Measurements from ENCODE around the gene MARCHF6. TPM values are rescaled to one million over a fixed set of nuclear protein-coding genes. Genes with fewer than 3 reads are reported as not detected.

Gene MARCHF6
- total and polyA plus RNA-seq, 9 of the 15 experiments (the other 6 are each of a cell fraction or from before 2014, with no cell fraction given): 74.1 to 456 (median 116) TPM

GRCh38 chr5:10354048-10354872 lies 765 bp downstream of the MARCHF6 start (continued):
- TF ChIP-seq ZBTB40 (IDR thresholded peaks at IDR 0.05): no peak
- TF ChIP-seq ZBTB40 (CRISPR knock-in tag; IDR thresholded peaks at IDR 0.05): no peak
- no peak for TF ChIP-seq TEAD2 (tag; IDR thresholded peaks at IDR 0.05)
- TF ChIP-seq, protein P1, sequence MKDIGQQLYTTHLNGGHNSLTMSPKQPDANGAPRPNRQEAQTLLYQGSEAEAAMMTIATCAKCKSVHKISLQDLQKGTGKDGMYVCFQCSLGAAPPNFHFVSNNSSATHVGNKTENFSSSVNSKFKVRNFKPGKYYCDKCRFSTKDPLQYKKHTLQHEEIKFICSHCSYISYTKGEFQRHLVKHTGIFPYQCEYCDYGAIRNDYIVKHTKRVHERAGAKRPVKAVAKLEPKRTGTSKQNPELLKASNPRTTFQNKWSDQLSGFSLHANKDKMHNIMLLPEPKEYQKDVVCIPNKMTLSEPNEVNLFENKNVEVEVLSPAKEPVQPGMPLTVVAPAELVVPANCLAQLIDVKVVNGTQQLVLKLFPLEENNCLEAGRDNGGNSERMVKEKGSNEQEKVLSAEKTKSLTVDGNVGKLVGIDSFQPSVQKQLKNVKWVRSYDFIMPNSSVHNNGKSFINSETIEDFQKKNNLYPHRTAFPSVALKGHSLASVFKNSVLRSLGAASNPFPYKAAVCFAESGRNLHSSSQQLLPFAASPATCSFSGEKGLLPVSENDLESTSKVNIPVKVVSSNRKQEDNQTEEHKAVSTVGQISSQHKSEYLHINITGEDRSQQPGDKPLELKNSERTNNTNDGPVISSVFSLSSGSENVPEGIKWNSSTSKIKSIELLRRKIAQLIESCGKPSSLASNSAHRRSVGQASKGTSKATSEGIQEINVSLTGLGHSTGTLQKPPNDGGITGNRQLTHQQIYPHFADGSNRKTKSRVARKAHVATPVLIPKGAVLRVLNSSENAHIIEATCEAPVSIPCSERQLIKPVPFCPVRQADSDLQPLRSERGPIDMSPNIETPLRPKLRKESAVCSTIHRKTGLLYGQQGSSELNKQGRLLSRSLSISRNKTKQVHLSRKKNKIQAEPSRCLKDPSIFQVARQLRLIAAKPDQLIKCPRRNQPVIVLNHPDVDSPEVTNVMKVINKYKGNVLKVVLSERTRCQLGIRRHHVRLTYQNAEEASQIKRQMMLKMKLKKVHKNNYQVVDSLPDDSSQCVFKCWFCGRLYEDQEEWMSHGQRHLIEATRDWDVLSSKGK (CRISPR knock-in tag; IDR thresholded peaks at IDR 0.05): no peak; the same call in 1 of the 2 replicates
- TF ChIP-seq SMAD4 (CRISPR knock-in tag; conservative IDR thresholded peaks at IDR 0.05): no peak
- TF ChIP-seq NRF1 (conservative IDR thresholded peaks at IDR 0.05 in 1 of 2, IDR thresholded peaks at IDR 0.05 in 1 of 2): no peak
- TF ChIP-seq TGIF2 (CRISPR knock-in tag; IDR thresholded peaks at IDR 0.05): no peak
- no peak for TF ChIP-seq RUNX1 (IDR thresholded peaks at IDR 0.05; ENCODE audit: low read depth)
- TF ChIP-seq, protein P2, sequence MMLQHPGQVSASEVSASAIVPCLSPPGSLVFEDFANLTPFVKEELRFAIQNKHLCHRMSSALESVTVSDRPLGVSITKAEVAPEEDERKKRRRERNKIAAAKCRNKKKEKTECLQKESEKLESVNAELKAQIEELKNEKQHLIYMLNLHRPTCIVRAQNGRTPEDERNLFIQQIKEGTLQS (IDR thresholded peaks at IDR 0.05): no peak
- TF ChIP-seq, protein P2 (CRISPR knock-in tag; conservative IDR thresholded peaks at IDR 0.05): no peak
- no peak for TF ChIP-seq BDP1 (IDR thresholded peaks at IDR 0.05; ENCODE audit: insufficient read depth, insufficient read length)
- no peak for TF ChIP-seq ELK3 (CRISPR knock-in tag; IDR thresholded peaks at IDR 0.05)
- no peak for TF ChIP-seq ZNF707 (CRISPR knock-in tag; conservative IDR thresholded peaks at IDR 0.05)
